ENCODE results near the gene RETSAT. TPM values are rescaled to one million over a fixed set of nuclear protein-coding genes. Genes with fewer than 3 reads are reported as not detected.

RETSAT gene
- total RNA-seq (2022; extraction: Qiagen RNA extraction; ENCODE audit: low read depth) = 46.0 to 55.7 TPM (median 53.1 TPM) in 5 replicates

DNA sequence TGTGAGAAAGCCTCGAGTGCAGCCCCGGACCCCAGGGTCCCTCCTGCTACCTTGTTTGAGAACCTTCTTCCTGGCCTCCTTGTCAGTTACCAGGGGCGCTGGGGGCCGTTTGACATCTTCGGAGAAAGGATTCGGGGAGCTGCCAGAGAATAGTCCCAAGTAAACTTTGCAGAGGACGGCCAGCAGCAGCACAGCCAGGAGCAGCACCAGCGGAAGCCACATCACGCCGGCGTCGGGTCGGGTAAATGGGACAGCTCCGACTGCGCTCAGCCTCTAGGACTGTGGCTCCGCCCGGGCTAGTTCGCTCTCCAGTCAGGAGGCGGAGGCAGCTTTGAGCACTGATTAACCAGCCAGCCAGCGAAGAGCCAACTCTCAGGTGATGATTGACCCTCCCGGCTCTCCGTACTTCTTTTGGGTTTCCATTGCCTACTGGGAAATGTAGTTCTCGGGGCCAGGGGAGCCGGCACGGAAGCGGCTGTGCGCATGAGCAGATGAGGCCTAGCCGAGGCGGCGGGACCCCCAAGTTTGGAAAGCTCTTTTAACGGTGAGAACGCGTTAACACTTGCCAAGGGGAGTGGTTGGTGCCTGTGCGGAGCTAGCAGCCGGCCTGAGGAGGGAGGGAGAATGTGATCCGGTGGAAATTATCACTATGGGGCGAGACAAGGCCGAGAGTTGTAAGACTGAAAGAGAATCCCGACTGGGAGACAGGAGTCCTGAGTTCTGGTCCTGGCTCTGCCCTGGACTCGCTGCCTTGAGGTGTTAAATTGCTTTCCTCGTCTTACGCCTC lies at the start of gene RETSAT, which contains the start of gene ELMOD3:
TSS of gene RETSAT (minus strand) at position 243 of the 787 bp plus-strand sequence. CDS start at position 222, 21 bp downstream.
TSS of gene ELMOD3 (plus strand) at position 484 of the 787 bp plus-strand sequence. CDS start 2,430 bp downstream, outside the sequence.

DNA sequence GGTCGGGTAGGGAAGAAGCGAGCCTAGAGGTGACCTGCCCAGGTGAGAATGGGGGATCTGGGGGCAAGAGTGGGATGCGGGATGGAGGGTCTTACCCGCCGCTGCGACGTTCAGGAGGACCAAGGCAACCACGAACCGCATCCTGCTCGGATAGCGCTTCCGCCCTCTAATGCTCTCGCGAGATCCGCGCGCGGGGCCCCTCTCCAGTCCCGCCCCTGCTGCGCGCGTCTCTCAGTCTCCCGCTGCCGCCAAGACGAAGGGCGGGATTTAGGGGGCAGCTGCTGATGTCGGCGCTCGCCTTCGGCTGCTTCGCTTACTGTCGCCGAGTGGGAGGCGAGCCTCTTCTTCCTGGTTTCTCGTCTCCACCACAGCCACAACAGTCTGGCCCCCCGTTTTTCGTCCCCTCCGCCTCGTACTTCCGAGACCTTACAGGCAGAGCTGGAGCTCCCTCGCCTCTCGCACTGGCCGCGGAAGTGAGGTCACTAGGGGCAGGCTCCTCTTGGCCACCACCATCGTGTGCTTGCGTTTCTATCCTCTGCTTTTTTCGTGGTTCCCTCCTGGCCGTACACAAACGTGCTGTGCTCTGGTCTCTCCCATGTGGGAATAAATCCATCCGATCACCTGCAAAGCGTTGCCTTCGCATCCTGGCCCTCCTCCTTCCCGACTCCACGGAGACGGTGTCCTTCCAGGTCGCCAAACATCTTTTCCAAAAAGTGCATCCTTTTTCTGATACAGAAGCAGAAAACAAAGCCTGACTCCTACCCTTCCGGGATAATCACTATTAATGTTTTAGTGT lies 26.3 kb downstream of the RETSAT start, which contains the start of gene TGOLN2:
TSS of gene TGOLN2 (minus strand) at position 168 of the 796 bp plus-strand sequence. CDS start at position 141, 27 bp downstream.

Other genes with a start within 250 kb of the RETSAT start
- gene TCF7L1, start 221.1 kb downstream of the RETSAT start, total RNA-seq (2022; extraction: Qiagen RNA extraction; ENCODE audit: low read depth) = 7.7 to 9.9 TPM (median 8.5 TPM) in 5 replicates
- gene TGOLN2, start 26.5 kb downstream of the RETSAT start, total RNA-seq (2022; extraction: Qiagen RNA extraction; ENCODE audit: low read depth) = 82.0 to 110 TPM (median 102 TPM) in 5 replicates
- 10.4 to 13.1 TPM (median 12.4 TPM) in 5 replicates for gene ELMOD3, start 241 bp upstream of the RETSAT start, total RNA-seq (2022; extraction: Qiagen RNA extraction; ENCODE audit: low read depth)
- 86.9 to 120 TPM (median 101 TPM) in 5 replicates for gene CAPG, start 55.8 kb upstream of the RETSAT start, total RNA-seq (2022; extraction: Qiagen RNA extraction; ENCODE audit: low read depth)
- 0.54 to 0.99 TPM (median 0.62 TPM) in 5 replicates for gene SH2D6, start 64.2 kb upstream of the RETSAT start, total RNA-seq (2022; extraction: Qiagen RNA extraction; ENCODE audit: low read depth)
- gene MAT2A, start 184.6 kb upstream of the RETSAT start, total RNA-seq (2022; extraction: Qiagen RNA extraction; ENCODE audit: low read depth) = 532 to 563 TPM (median 545 TPM) in 5 replicates
- gene GGCX, start 207.0 kb upstream of the RETSAT start, total RNA-seq (2022; extraction: Qiagen RNA extraction; ENCODE audit: low read depth) = 41.7 to 44.9 TPM (median 44.0 TPM) in 5 replicates
- gene VAMP8, start 223.1 kb upstream of the RETSAT start, total RNA-seq (2022; extraction: Qiagen RNA extraction; ENCODE audit: low read depth) = 15.8 to 18.4 TPM (median 17.3 TPM) in 5 replicates
- gene VAMP5, start 229.9 kb upstream of the RETSAT start, total RNA-seq (2022; extraction: Qiagen RNA extraction; ENCODE audit: low read depth) = 0.28 to 0.31 TPM in 2 of 5 replicates, not detected in the others
- 182 to 190 TPM (median 190 TPM) in 5 replicates for gene RNF181, start 241.2 kb upstream of the RETSAT start, total RNA-seq (2022; extraction: Qiagen RNA extraction; ENCODE audit: low read depth)
- gene TMEM150A, start 248.2 kb upstream of the RETSAT start, total RNA-seq (2022; extraction: Qiagen RNA extraction; ENCODE audit: low read depth) = 11.7 to 15.1 TPM (median 13.9 TPM) in 5 replicates